NCI-H526 treated with DMSO at 0.1 percent for 48 hours (cell line): ENCODE measurements around the gene PPP1R14D.
"Not testable (repeated sequence)": the region's sequence is repeated elsewhere in the genome, so short reads cannot be mapped to it uniquely, and the experiment has no call there.

Experiments used
- DNase-seq: peaks from one replicate; lab custom pipeline; 2025; lab: John Stamatoyannopoulos, UW

PPP1R14D gene

GRCh38 chr15:40828447-40829036, at the start of gene PPP1R14D:
PPP1R14D (minus strand) TSS chr15:40828708; CDS start chr15:40828641, 67 bp downstream.
- no peak for DNase-seq

DNA sequence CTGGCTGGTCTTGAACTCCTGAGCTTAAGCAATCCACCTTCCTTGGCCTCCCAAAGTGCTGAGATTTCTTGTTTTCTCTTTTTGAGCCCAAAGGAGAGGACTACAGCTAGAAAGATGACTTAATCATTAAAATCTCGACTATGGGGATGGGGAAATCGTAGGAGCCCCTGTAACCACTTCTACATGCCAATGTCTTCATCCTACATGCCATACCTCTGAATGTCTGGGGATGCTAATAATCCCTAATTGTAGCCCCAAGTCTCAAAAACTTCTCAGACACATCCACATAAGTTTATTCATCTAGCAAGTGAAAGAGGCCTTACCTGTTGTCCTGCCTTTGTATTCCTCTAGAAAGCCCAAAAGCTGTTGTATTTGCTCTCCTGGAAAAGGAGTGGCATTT, 49.2 kb upstream of the PPP1R14D start:
- DNase-seq, result no peak

DNA sequence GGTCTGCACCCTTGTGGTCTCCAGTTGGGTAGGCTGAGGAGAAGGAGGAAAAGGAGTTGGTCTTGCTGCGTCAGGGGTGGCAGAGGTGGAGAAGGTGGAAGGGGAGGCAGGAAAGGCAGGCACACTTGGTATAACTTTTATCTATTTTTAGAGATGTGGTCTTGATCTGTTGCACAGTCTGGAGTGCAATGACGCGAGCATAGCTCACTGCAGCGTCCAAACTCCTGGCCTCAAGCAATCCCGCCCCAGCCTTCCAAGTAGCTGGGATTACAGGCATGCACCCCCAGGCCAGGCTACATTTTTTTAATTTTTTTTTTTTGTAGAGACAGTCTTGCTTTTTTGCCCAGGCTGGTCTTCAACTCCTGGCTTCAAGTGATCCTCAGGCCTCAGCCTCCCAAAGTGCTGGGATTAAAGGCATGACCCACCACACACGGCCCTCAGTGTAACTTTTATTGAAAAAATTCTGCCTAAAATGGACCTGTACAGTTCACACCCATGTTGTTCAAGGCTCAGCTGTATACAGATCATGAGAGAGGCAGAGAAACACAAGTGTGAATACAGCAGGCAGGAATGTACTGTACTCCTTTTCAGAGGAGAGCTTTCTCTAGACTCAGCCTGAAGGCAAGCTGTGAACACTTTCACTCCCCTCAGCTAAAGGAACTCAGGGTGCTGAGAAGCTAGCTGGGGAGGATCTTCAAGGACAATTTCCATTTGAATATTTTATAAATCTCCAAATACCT, 47.7 kb upstream of the PPP1R14D start:
- DNase-seq, result no peak

DNA sequence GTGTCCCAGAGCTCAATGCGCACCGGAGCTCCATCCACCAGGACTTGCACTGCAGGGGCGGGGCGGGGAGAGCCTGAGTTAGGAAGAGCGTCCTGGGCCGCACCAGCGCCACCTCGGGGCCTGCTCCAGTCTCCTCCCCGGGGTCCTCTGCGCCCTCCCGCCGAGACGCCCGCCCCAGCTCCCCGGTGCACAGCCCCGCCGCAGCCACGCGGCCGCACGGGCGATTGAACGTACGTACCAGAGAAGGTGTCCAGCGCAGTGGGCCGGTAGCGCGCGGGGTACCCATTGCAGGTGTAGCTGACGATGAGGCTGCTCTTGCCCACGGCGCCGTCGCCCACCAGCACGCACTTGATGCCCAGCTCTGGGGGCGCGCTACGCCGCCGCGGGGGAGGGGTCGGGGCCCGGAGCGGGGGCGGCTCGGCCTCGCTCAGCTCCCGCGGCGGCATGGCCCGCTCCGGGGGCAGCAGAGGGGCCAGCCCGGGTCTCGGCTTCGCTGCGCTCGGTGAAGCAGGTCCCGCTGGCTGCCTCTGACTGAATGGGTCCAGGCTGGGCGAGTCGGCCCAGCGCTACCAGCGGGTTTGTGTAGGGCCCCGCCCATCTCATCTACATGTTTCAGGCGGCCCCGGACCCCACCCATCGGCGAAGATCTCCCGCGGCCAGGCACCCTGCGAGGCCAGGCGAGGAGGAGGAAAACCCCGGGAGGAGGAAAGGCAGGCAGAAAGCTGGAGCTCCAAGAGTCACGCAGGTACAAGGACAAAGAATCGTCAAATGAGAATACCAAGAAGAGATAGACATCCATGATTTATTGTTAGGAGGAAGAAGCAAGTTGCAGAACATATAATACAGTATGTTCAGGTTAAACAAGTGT, 45.4 kb upstream of the PPP1R14D start, which contains the start of gene RHOV:
TSS of gene RHOV (minus strand) at position 541 of the 868 bp plus-strand sequence. CDS start at position 446, 95 bp downstream.
- DNase-seq, result peak; percentile 86

DNA sequence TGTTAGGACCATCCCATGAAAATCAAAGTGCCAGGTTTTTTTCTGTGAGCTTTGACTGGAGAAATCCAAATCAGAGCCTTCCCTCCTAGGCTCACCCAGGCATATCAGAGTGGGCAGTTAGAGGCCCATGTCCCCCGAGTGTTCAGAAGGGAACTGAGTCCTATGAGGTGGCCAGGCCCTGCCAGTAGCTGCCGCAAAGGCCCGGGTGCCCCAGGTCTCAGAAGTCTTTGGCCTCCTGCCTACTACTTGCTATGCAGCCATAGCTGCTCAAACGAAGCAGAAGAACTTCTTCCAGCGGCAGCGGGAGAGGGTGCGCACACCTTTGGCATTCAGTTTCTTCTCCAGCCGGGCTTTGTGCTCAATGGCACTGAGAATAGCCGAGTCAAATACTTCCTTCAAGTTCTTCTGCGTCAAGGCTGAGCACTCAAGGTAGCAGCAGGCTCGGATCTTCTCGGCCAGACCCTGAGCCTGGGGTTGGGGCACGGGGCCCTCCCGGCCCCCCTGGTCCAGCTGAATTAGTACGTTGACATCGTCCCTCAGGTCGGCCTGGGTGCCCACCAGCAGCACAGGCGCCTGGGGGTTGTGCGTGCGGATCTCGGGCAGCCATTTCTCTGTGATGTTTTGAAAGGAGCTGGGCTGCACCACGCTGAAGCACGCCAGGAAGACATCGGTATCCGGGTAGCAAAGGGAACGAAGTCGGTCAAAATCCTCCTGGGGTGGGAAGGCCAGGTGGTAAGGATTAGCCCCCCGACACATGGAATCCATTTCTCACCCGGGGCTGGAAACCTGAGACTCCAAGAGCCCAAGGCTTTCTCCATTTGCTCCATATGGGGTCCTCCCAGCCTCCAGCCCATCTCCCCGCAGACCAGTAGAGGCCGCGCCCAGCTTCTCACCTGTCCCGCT, 44.5 kb upstream of the PPP1R14D start:
- DNase-seq, result no peak

DNA sequence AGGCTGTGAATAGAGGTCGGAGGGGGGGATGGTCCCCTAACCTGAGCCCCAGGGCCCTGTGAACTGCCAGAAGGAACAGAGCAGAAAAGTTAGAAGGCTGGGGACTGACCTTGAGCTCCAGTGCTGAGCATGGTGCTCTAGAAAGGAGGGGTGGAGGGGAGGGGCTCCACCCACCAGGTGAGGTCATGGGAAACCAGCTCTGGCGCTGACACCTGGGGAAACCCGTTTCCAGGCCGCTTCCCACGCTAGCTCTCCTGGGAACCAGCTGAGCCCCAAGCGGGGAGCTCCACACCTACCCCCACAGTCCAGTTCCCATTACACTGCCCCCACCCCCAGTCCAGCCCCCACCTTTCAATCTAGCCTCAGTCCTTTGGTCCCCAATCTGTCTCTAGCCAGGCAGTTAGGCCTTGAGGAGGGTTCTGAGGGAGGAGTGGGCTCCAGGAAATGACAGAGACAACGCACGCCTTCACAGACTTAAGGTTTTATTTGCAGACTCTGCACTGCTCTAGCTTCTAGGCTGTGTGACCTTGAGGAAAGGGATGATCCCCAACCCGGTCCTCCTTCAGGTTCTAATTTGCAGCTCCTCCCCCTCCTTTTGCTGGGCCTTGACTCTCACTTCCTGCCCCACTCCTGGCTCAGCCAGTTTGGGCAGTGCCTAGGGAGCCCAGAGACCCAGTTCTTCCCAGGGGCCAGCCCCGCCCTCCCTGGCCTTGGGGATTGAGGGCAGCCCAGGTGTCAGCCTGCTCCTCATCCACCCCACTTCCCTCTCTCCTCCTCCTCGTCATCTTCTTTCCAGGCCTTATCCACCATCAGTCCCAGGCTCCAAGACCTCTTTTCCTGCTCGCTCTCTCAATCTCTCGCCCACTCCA, 43.5 kb upstream of the PPP1R14D start:
- DNase-seq, result no peak

DNA sequence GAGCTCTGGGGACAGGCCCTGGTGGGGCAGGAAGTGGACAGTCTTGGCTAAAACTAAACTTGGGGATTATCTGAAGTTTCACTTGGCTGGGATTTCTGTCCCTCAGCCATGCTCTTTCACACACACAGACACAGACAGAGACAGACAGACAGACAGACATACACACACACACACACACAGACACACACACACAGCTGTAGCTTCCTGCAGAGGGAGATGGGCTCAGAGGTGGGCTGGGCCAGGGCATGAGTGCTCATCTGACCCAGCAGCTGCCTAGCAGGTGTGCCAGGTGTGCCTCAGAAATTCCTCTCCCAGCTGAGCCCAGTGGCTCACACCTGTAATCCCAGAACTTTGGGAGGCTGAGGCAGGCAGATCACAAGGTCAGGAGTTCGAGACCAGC, 42.2 kb upstream of the PPP1R14D start:
- DNase-seq, result no peak

GRCh38 chr15:40869686-40870085, 41.2 kb upstream of the PPP1R14D start:
- DNase-seq, result no peak

GRCh38 chr15:40867199-40867598, 38.7 kb upstream of the PPP1R14D start:
- no peak for DNase-seq

GRCh38 chr15:40863660-40864270, 35.3 kb upstream of the PPP1R14D start:
- DNase-seq, result no peak

DNA sequence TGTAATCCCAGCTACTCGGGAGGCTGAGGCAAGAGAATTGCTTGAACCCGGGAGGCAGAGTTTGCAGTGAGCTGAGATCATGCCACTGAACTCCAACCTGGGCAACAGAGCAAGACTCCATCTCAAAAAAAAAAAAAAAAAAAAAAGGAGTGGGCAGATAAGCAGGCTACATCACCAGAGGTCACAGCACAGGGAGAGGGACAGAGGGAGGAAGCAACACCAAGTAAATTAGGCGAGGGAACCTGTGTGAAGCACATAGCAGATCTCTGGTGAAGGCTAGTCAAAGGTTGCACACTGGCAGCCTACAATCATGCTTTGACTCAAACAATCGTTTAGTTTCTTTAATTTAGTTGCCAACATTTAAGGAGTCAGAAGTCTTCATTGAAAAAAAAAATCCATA, 32.6 kb upstream of the PPP1R14D start:
- DNase-seq, result not testable (repeated sequence)

- DNase-seq, result no peak
Observed at GRCh38 chr15:40859206-40859851, 30.8 kb upstream of the PPP1R14D start.

DNA sequence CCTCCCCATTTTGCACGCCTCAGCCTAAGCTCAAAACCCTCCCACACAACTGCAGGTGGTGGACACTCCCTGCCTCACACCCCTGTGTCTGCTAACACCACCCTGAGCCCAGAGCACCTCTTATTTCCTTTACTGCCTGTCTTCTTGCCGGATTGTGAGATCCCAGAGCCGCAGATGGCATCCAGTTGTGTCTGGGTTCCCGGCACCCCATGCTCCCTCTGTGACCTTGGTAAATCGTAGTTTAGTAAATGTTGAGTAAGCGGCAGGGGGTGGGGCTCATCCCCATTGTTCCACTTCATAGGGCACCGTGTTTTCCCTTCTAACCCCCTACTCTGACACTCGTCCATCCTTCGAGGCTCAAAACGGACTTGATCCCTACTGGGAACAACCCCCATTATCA, 30.2 kb upstream of the PPP1R14D start:
- DNase-seq, result no peak

- DNase-seq, result peak; percentile 46
Observed at GRCh38 chr15:40857601-40858341, 29.3 kb upstream of the PPP1R14D start.

DNA sequence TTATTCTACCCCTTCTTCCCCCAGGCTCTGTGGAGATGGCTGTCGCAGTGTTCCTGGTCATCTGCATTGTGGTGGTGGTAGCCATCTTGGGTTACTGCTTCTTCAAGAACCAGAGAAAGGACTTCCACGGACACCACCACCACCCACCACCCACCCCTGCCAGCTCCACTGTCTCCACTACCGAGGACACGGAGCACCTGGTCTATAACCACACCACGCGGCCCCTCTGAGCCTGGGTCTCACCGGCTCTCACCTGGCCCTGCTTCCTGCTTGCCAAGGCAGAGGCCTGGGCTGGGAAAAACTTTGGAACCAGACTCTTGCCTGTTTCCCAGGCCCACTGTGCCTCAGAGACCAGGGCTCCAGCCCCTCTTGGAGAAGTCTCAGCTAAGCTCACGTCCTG, 28.2 kb upstream of the PPP1R14D start:
- DNase-seq, result no peak

GRCh38 chr15:40855706-40856234, 27.3 kb upstream of the PPP1R14D start:
- DNase-seq, result no peak

DNA sequence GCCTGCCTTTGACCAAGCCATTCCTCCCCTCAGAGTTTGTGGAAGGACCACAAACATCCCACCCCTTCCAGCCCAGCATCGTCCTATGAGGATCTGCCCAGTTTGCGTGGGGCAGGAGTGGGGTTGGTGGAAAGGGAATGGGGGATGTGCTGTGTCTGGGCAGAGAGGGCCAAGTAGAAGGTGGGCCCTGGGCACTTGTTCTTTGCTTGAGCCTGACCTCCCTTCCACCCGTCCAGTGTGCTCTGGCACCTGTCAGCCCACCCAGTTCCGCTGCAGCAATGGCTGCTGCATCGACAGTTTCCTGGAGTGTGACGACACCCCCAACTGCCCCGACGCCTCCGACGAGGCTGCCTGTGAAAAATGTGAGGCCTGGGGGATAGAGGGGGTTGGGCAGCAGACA, 25.7 kb upstream of the PPP1R14D start:
- DNase-seq, result no peak

DNA sequence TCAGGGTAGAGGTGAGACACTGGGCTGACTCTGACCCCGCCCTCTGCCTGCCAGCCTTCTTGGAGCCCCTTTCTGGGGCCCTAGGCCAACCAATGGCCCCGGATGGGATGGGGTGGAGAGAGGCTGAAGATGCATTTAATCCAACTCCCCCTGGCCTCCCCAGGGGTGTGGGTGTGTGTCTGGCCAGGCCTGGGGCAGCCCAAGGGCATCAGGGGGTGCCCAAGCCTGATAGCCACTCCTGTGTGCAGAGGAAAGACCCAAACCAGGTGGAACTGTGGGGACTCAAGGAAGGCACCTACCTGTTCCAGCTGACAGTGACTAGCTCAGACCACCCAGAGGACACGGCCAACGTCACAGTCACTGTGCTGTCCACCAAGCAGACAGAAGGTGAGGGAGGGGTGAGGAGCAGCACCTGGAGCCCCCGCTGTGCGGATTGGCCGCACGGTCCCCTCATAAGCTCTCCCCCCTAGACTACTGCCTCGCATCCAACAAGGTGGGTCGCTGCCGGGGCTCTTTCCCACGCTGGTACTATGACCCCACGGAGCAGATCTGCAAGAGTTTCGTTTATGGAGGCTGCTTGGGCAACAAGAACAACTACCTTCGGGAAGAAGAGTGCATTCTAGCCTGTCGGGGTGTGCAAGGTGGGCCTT, 24.9 kb upstream of the PPP1R14D start:
- no peak for DNase-seq
